Muscle of arm (tissue), 12 donors: ENCODE measurements around the gene TSPO. TPM values are rescaled to one million over a fixed set of nuclear protein-coding genes. Genes with fewer than 3 reads are reported as not detected.
A peak's percentile ranks its signal among the peaks of the same experiment; 100 is the strongest.
"Not testable (repeated sequence)": the region's sequence is repeated elsewhere in the genome, so short reads cannot be mapped to it uniquely, and the experiment has no call there.

Source experiments
- DNase-seq: peaks from one replicate; pipeline ENCODE4 v3.0.0-alpha.2; 2013
- polyA plus RNA-seq, 12 donors: library from polyadenylated mRNA; unstranded; fragments of 120-200 nt; gene quantifications; one replicate each; pipeline ENCODE4 v1.2.1, GENCODE V29; 2013; ENCODE audit not compliant: insufficient read length in 12 of 12

The TSPO gene
- polyA plus RNA-seq, 12 donors = 40.3 to 105 (median 45.3) TPM; not detected in 1

GRCh38 chr22:43128928-43129424 lies 22.4 kb upstream of the TSPO start:
- DNase-seq = no peak

GRCh38 chr22:43129426-43130425 lies 21.6 kb upstream of the TSPO start:
- DNase-seq = no peak

GRCh38 chr22:43131773-43132501 lies 19.4 kb upstream of the TSPO start:
- no peak for DNase-seq

- no peak for DNase-seq
Observed at GRCh38 chr22:43133401-43133800, 18.0 kb upstream of the TSPO start.

GRCh38 chr22:43134553-43134952 lies 16.8 kb upstream of the TSPO start:
- DNase-seq = no peak

- no peak for DNase-seq
Observed at GRCh38 chr22:43135565-43135964, 15.8 kb upstream of the TSPO start.

GRCh38 chr22:43136255-43136654 lies 15.1 kb upstream of the TSPO start:
- DNase-seq = no peak

- DNase-seq = no peak
Observed at GRCh38 chr22:43136801-43137200, 14.6 kb upstream of the TSPO start.

GRCh38 chr22:43142880-43143562 lies 8.3 kb upstream of the TSPO start, which contains the start of gene MCAT:
TSS of gene MCAT (minus strand) at chr22:43143398. CDS start at chr22:43143348, 50 bp downstream.
- peak; percentile 81 for DNase-seq

- DNase-seq = no peak
Observed at GRCh38 chr22:43144949-43145348, 6.4 kb upstream of the TSPO start.

- not testable (repeated sequence) for DNase-seq
Observed at GRCh38 chr22:43145371-43145770, 6.0 kb upstream of the TSPO start.

GRCh38 chr22:43146332-43146731 lies 5.0 kb upstream of the TSPO start:
- DNase-seq = not testable (repeated sequence)

- DNase-seq = no peak
Observed at GRCh38 chr22:43147821-43148220, 3.5 kb upstream of the TSPO start.

GRCh38 chr22:43148581-43148980 lies 2.8 kb upstream of the TSPO start:
- no peak for DNase-seq

GRCh38 chr22:43150731-43151206 lies 590 bp upstream of the TSPO start:
- DNase-seq = no peak

- no peak for DNase-seq
Observed at GRCh38 chr22:43152003-43152356, 621 bp downstream of the TSPO start.

GRCh38 chr22:43152357-43153071 lies 1.2 kb downstream of the TSPO start:
- DNase-seq = peak; percentile 29

- DNase-seq = no peak
Observed at GRCh38 chr22:43153899-43154298, 2.5 kb downstream of the TSPO start.

- no peak for DNase-seq
Observed at GRCh38 chr22:43154887-43155536, 3.7 kb downstream of the TSPO start.

GRCh38 chr22:43155789-43156188 lies 4.4 kb downstream of the TSPO start:
- no peak for DNase-seq

GRCh38 chr22:43156413-43156812 lies 5.1 kb downstream of the TSPO start:
- DNase-seq = no peak
